GM19328 (cell line): ENCODE measurements around the gene VPS50.

Experiments used
- ATAC-seq: cut with Tn5 transposase; IDR thresholded peaks from one replicate; pipeline ENCODE4 v1.9.1; 2021; ENCODE audit warnings: mild to moderate bottlenecking, moderate library complexity; ENCODE audit not compliant: unreplicated experiment

VPS50 gene

DNA sequence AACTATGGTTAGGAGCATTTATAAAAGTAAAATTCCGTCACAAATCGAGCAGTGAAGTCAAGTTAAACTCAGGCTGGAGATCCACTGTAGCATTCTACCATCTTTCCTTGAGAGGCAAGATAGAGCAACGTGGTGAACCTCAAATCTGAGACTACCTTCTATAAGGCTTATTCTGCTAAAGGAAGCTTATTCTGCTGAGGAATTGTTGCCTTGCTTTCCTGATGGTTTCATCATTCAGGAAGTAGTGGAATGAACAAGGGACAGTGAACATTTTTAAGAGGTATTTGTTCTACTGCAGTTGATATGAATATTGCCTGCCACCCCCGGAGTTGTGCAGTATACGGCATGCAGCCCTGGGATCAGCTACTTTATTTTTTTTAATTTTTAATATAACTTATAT is 170.8 kb downstream of the VPS50 start:
- ATAC-seq = no peak

DNA sequence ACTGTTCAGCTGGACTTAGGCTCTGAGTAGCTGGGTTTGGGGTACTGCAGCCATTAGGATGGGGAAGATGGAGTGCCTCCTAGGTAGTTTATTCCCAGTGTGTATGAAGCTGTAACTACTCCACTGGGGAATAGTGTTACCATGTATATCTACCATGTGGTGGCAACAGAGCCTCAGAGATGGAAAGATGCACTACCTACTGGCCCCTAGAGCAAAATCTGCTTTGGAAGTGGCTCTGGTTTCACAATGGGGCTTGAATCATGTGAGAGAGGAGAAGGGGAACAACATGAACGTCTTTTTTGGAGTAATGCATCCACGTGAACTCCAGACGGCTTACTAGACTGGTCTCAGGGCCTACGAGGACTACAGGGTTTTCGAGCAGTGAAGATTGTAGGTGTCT is 175.1 kb downstream of the VPS50 start:
- ATAC-seq = no peak

DNA sequence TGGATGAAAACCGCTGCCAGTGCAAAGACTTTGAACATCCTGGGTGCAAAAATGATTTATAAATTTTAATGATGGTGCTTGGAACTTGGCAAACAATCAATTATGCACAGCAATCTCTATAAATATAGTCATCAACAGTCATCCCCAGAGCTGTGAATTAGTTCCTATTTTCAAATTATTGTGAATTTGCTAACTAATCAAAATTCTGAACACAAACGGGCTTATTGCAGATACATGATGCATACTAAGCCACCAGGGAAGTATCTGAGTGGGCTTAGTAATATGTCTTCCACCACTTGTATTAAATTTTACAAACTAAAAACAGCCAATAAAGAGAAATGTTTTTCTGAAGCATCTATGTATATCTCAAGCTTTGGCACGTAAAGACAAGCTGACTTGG is 177.2 kb downstream of the VPS50 start:
- no peak for ATAC-seq
